BJ (cell line): Measurements from ENCODE around the gene SUPT3H. TPM values are rescaled to one million over a fixed set of nuclear protein-coding genes. Genes with fewer than 3 reads are reported as not detected.

ENCODE experiments used
- CTCF ChIA-PET: fragments of 350-600 bp; formaldehyde crosslinking; extraction: SDS; loops from one replicate; lab custom pipeline; 2021; ENCODE audit warnings: antibody characterized with exemption, inconsistent platforms; lab: Yijun Ruan, JAX
- POLR2A ChIA-PET: fragments of 300-600 bp; sonication (Branson Sonifier 250); formaldehyde crosslinking; extraction: SDS; loops from one replicate; lab custom pipeline; 2021; ENCODE audit warnings: antibody characterized with exemption; lab: Charles Lee
- DNase-seq: peaks from one replicate; pipeline ENCODE4 v3.0.0-alpha.2; 2011; ENCODE audit warnings: low read depth
- H3K27me3 ChIP-seq: 2 replicates; pipeline ENCODE4 v1.6.0; 2011; ENCODE audit warnings: low read length; ENCODE audit not compliant: control insufficient read depth, insufficient read depth
- H3K36me3 ChIP-seq: 2 replicates; pipeline ENCODE4 v1.5.1; 2011; ENCODE audit warnings: low read length; ENCODE audit not compliant: control insufficient read depth, insufficient read depth
- H3K4me3 ChIP-seq: 2 replicates; pipeline ENCODE4 v1.5.1; 2011; ENCODE audit warnings: low read depth, mild to moderate bottlenecking, control low read depth, low read length
- CTCF ChIP-seq: IDR thresholded peaks from 2 replicates; pipeline ENCODE4 v1.5.1; 2011; ENCODE audit warnings: low read depth, mild to moderate bottlenecking, control low read depth, inconsistent platforms, low read length, moderate library complexity; ENCODE audit not compliant: insufficient read depth
- polyA plus RNA-seq: library from polyadenylated mRNA; depleted of rRNA; stranded (reverse); fragments of >200 nt; gene quantifications from 2 replicates; pipeline ENCODE4 v1.2.3, GENCODE V29; 2011

SUPT3H gene
- polyA plus RNA-seq, 1 experiment, result 7.8 TPM

DNA sequence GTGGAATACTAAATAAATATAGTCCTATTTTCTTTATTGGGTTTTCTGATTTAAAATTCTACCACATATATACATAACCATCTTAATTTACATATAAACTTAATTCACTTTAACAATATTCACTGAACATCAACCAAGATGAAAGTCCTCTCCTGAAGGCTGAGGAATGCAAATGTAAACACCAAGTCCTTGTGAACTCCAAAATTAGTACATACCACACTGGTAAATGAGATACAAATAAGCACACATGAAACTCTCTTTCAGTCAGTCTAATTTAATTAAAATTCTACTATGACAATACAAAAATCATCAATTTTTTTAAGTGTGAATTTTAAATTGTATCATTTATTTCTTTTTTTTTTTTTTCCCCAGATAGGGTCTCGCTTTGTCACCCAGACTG lies 254.7 kb downstream of the SUPT3H start:
- CTCF ChIA-PET, result no interaction called here
- POLR2A ChIA-PET, result no interaction called here
- TF ChIP-seq CTCF, result no peak
- Histone ChIP-seq H3K4me3 (no peak overlapping the region), H3K36me3 (no peaks in the 10 kb centered on the region), H3K27me3 (no peaks in the 10 kb centered on the region)
- no peak for DNase-seq

- TF ChIP-seq CTCF, result no peak
- H3K36me3 ChIP-seq, result no peaks in the 10 kb centered on the region
- POLR2A ChIA-PET, result no interaction called here
- CTCF ChIA-PET, result no interaction called here
- no peak for DNase-seq
- no peak overlapping the region for H3K4me3 ChIP-seq
- H3K27me3 ChIP-seq, result no peaks in the 10 kb centered on the region
These were observed 259.0 kb downstream of the SUPT3H start for GRCh38 chr6:45118754-45119153.

DNA sequence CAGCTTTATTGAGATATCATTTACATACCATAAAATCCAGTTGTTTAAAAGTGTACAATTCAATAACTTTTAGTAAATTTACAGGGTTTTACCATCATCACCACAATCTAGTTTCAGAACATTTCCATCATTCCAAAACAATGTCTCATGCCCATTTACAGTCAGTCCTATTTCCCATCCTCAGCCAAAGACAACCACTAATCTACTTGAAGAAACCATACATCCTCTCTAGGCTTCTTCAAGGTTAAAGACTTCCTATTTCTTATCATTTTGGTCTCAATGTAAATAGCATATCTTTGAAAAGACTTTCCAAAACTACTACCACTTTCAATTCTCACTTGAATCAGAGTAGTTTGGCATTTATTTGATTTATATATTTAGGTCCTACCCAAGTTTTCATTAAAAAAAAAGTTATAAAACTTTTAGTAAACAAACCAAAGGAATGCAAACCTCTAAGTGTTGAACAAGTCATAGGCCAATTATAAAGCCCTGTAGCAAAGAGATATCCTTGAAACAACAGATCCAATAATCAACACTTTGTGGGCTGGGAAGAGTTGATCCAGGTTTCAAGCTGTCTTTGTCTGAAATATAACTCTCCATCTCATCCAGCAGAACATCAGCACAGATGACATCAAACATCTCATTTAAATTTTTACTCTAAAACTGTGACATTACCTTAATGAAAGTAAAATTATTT lies 260.9 kb downstream of the SUPT3H start:
- no peaks in the 10 kb centered on the region for H3K36me3 ChIP-seq
- peak; percentile 67 for DNase-seq
- H3K4me3 ChIP-seq, result no peak overlapping the region
- H3K27me3 ChIP-seq, result no peaks in the 10 kb centered on the region
- POLR2A ChIA-PET, result no interaction called here
- CTCF ChIA-PET, result interaction anchor here (0.6 to 1.3 kb wide), 3 partner anchors 366 to 598 kb away, joined by 3 read pairs; no protein-coding TSS in a partner anchor
- no peak for TF ChIP-seq CTCF

GRCh38 chr6:45115696-45116095 lies 262.0 kb downstream of the SUPT3H start:
- Histone ChIP-seq H3K36me3 (no peaks in the 10 kb centered on the region), H3K27me3 (no peaks in the 10 kb centered on the region), H3K4me3 (no peak overlapping the region)
- ChIA-PET CTCF (interaction anchor here (0.6 to 1.3 kb wide), 2 partner anchors 255 to 599 kb away, joined by 3 read pairs; no protein-coding TSS in a partner anchor), POLR2A (no interaction called here)
- no peak for DNase-seq
- no peak for TF ChIP-seq CTCF

GRCh38 chr6:45112711-45113110 lies 265.0 kb downstream of the SUPT3H start:
- Histone ChIP-seq H3K4me3 (no peak overlapping the region), H3K27me3 (no peaks in the 10 kb centered on the region), H3K36me3 (no peaks in the 10 kb centered on the region)
- no peak for DNase-seq
- no peak for TF ChIP-seq CTCF
- ChIA-PET POLR2A (interaction anchor here (0.6 kb wide), 1 partner anchor 350 kb away, joined by 10 read pairs; no protein-coding TSS in a partner anchor), CTCF (no interaction called here)
